ENCODE measurements around the gene ATP9B. TPM values are rescaled to one million over a fixed set of nuclear protein-coding genes. Genes with fewer than 3 reads are reported as not detected.

The ATP9B gene
- total RNA-seq, 2 experiments from 2014 or later, result 61.9 to 63.5 TPM

DNA sequence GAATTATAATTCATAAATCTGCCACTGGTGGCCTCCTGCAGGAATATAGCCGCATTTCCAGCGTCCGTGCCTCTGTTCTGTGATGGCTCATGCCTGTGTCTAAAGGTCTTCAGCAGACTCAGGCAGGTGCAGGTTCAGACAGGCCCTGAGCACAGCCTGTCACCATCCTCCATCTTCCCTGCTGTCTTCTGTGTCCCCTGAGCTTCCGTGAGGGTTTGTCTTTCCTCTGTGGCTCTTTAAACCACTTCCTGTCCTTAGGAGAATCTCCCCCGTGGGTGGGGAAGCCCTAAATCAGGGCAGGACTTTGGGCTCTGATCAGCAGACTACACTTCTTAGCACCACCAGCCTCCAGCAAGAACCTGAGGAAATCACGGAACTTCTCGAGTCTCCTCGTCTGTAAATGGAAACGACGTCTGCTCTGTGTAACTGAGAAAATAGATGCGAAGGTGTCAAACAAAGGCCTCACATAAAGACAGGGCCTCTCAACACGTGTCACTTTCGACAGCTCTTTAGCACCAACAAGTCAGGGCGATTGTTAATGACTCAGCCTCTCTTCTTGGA lies 302.4 kb downstream of the ATP9B start:
- intact Hi-C loops (cut with DNase I, micrococcal nuclease), result loop anchor here in 1 of 2 experiments (10.0 kb wide), 1 partner anchor 663 kb away; the partner anchor contains the start of gene RBFA
- H3K36me3 Mint-ChIP-seq (ENCODE audit: low read depth), result peaks cover 28% of the 10 kb centered on the region
- Histone ChIP-seq H3K27ac (ENCODE audit: low read depth in 1 of 2, low read length in 2 of 2) (no peak overlapping the region), H3K36me3 (ENCODE audit: insufficient read depth, low read length) (peaks cover 13% of the 10 kb centered on the region), H3K4me3 (ENCODE audit: low read length) (no peak overlapping the region), H3K9me3 (ENCODE audit: control insufficient read depth in 1 of 2, insufficient read depth in 1 of 2, low read length in 2 of 2) (no peaks in the 10 kb centered on the region), H3K4me1 (ENCODE audit: insufficient read depth, low read length) (peaks cover 24% of the 10 kb centered on the region), H3K27me3 (ENCODE audit: control insufficient read depth in 1 of 2, insufficient read depth in 2 of 2, low read length in 2 of 2) (no peaks in the 10 kb centered on the region)
- H3K27me3 Mint-ChIP-seq, result no peaks in the 10 kb centered on the region
- H3K4me1 Mint-ChIP-seq (ENCODE audit: low read depth), result peaks cover 32% of the 10 kb centered on the region
- H3K9me3 Mint-ChIP-seq, result no peaks in the 10 kb centered on the region
- POLR2A ChIA-PET, result no interaction called here
- TF ChIP-seq, protein P1, sequence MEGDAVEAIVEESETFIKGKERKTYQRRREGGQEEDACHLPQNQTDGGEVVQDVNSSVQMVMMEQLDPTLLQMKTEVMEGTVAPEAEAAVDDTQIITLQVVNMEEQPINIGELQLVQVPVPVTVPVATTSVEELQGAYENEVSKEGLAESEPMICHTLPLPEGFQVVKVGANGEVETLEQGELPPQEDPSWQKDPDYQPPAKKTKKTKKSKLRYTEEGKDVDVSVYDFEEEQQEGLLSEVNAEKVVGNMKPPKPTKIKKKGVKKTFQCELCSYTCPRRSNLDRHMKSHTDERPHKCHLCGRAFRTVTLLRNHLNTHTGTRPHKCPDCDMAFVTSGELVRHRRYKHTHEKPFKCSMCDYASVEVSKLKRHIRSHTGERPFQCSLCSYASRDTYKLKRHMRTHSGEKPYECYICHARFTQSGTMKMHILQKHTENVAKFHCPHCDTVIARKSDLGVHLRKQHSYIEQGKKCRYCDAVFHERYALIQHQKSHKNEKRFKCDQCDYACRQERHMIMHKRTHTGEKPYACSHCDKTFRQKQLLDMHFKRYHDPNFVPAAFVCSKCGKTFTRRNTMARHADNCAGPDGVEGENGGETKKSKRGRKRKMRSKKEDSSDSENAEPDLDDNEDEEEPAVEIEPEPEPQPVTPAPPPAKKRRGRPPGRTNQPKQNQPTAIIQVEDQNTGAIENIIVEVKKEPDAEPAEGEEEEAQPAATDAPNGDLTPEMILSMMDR (IDR thresholded peaks at IDR 0.05), result no peak
- peak overlapping the region; percentile 13 for H3K27ac Mint-ChIP-seq
- DNase-seq, result peak in 2 of 14 experiments; percentile 23 to 46
- CTCF ChIA-PET, result no interaction called here
- ATAC-seq (ENCODE audit: poor library complexity), result peak; percentile 39
- H3K4me3 Mint-ChIP-seq, result no peak overlapping the region

DNA sequence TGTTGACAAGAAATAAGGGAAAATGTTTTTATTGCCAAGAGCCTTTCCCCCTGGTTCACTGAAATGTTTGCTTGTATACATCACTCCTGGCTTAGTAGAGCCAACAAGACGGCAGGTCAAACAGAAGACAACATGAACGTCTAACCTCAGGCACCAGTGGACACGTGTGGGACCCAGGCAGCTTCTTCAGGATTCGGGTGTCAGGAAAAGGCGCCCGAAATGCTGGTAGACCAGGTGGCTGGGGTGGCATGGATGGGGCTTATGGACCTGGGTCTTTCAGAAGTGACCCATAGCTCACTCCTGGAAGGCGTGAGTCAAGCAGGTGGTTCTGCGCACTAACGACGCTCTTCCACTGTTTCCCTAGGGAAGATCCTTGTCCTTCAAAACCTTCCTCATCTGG lies 303.3 kb downstream of the ATP9B start:
- H3K4me1 Mint-ChIP-seq (ENCODE audit: low read depth), result peaks cover 31% of the 10 kb centered on the region
- Histone ChIP-seq H3K4me3 (ENCODE audit: low read length) (no peak overlapping the region), H3K27ac (ENCODE audit: low read depth in 1 of 2, low read length in 2 of 2) (no peak overlapping the region), H3K36me3 (ENCODE audit: insufficient read depth, low read length) (peaks cover 17% of the 10 kb centered on the region), H3K4me1 (ENCODE audit: insufficient read depth, low read length) (peaks cover 24% of the 10 kb centered on the region), H3K27me3 (ENCODE audit: control insufficient read depth in 1 of 2, insufficient read depth in 2 of 2, low read length in 2 of 2) (no peaks in the 10 kb centered on the region), H3K9me3 (ENCODE audit: control insufficient read depth in 1 of 2, insufficient read depth in 1 of 2, low read length in 2 of 2) (no peaks in the 10 kb centered on the region)
- peaks cover 35% of the 10 kb centered on the region for H3K36me3 Mint-ChIP-seq (ENCODE audit: low read depth)
- peak overlapping the region; percentile 3 for H3K27ac Mint-ChIP-seq
- CTCF ChIA-PET, result no interaction called here
- DNase-seq (no peak), ATAC-seq (ENCODE audit: poor library complexity) (no peak)
- no peak overlapping the region for H3K4me3 Mint-ChIP-seq
- intact Hi-C loops (cut with DNase I, micrococcal nuclease), result loop anchor here in 1 of 2 experiments (10.0 kb wide), 1 partner anchor 662 kb away; the partner anchor contains the start of gene RBFA
- POLR2A ChIA-PET, result no interaction called here
- H3K27me3 Mint-ChIP-seq, result no peaks in the 10 kb centered on the region
- TF ChIP-seq, protein P1 (IDR thresholded peaks at IDR 0.05), result no peak
- no peaks in the 10 kb centered on the region for H3K9me3 Mint-ChIP-seq

DNA sequence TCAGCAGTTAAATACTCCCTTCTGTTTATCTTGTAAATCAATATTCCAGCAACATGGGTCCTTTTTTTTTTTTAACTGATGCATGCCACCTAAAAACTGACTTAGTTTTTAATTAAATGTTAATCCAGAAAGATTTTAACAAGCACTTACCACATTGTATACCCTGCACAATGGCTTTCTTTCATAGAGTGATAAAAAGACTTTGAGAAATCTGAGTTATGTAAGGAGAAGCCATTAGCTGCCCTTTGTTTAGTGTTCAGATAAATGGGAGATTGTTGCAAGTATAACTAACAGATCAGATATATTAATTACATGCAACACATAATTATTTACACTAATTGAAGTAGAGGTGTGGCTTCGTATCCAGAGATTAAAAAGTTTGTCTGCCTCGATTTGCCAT lies 303.8 kb downstream of the ATP9B start:
- Mint-ChIP-seq H3K27me3 (no peaks in the 10 kb centered on the region), H3K27ac (peak overlapping the region; percentile 3), H3K4me1 (ENCODE audit: low read depth) (peaks cover 27% of the 10 kb centered on the region), H3K36me3 (ENCODE audit: low read depth) (peaks cover 40% of the 10 kb centered on the region), H3K9me3 (no peaks in the 10 kb centered on the region), H3K4me3 (no peak overlapping the region)
- Histone ChIP-seq H3K27ac (ENCODE audit: low read depth in 1 of 2, low read length in 2 of 2) (no peak overlapping the region), H3K36me3 (ENCODE audit: insufficient read depth, low read length) (peaks cover 19% of the 10 kb centered on the region), H3K27me3 (ENCODE audit: control insufficient read depth in 1 of 2, insufficient read depth in 2 of 2, low read length in 2 of 2) (no peaks in the 10 kb centered on the region), H3K4me3 (ENCODE audit: low read length) (no peak overlapping the region), H3K9me3 (ENCODE audit: control insufficient read depth in 1 of 2, insufficient read depth in 1 of 2, low read length in 2 of 2) (no peaks in the 10 kb centered on the region), H3K4me1 (ENCODE audit: insufficient read depth, low read length) (peaks cover 21% of the 10 kb centered on the region)
- CTCF ChIA-PET, result no interaction called here
- TF ChIP-seq, protein P1 (IDR thresholded peaks at IDR 0.05), result no peak
- ATAC-seq (ENCODE audit: poor library complexity), result no peak
- POLR2A ChIA-PET, result no interaction called here
- DNase-seq, result no peak
- intact Hi-C loops (cut with DNase I, micrococcal nuclease), result loop anchor here in 1 of 2 experiments (10.0 kb wide), 1 partner anchor 662 kb away; the partner anchor contains the start of gene RBFA

All from CD4-positive, alpha-beta T cell (primary cell).